ENCODE measurements around the gene RHOT2. TPM values are rescaled to one million over a fixed set of nuclear protein-coding genes. Genes with fewer than 3 reads are reported as not detected.

Gene RHOT2
- total and polyA plus RNA-seq, 9 of the 15 experiments (the other 6 are each of a cell fraction or from before 2014, with no cell fraction given), result 5.0 to 373 (median 112) TPM

GRCh38 chr16:709566-710499, 41.9 kb downstream of the RHOT2 start (continued):
- TF ChIP-seq KDM1A (IDR thresholded peaks at IDR 0.05) (peak; percentile 83 to 94), MCM5 (IDR thresholded peaks at IDR 0.05; ENCODE audit: low read depth) (no peak), FOXJ2 (tag; IDR thresholded peaks at IDR 0.05) (peak; percentile 53; the same call in 1 of the 2 replicates), SP2 (IDR thresholded peaks at IDR 0.05; ENCODE audit: extremely low read depth, low read depth, low read length, poor library complexity, severe bottlenecking) (no peak), ZBTB7A (IDR thresholded peaks at IDR 0.05; ENCODE audit: borderline replicate concordance, control insufficient read depth, low read depth, low read length) (peak; percentile 32; the same call in 1 of the 2 replicates), ARHGAP35 (IDR thresholded peaks at IDR 0.05; ENCODE audit: partially characterized antibody) (no peak), MAFG (tag; conservative IDR thresholded peaks at IDR 0.05) (peak; percentile 33; the same call in 1 of the 2 replicates), ZNF277 (CRISPR knock-in tag; IDR thresholded peaks at IDR 0.05; ENCODE audit: borderline replicate concordance) (no peak), CREB3L1 (IDR thresholded peaks at IDR 0.05; ENCODE audit: borderline replicate concordance, low read depth) (no peak), MBD2 (IDR thresholded peaks at IDR 0.05; ENCODE audit: borderline replicate concordance, low read depth) (peak; percentile 93), RAD51 (IDR thresholded peaks at IDR 0.05; ENCODE audit: borderline replicate concordance, low read depth) (no peak), MCM2 (IDR thresholded peaks at IDR 0.05; ENCODE audit: low read depth) (no peak), CBX2 (IDR thresholded peaks at IDR 0.05; ENCODE audit: insufficient read depth, low read length, poor library complexity, severe bottlenecking) (no peak), ATF4 (CRISPR knock-in tag; IDR thresholded peaks at IDR 0.05) (no peak), MECOM (CRISPR knock-in tag; IDR thresholded peaks at IDR 0.05) (no peak), ZNF24 (IDR thresholded peaks at IDR 0.05) (no peak), HDAC2 (IDR thresholded peaks at IDR 0.05) (peak; percentile 52; the same call in 1 of the 2 replicates), ZBTB34 (CRISPR knock-in tag; IDR thresholded peaks at IDR 0.05) (no peak), ZNF280A (IDR thresholded peaks at IDR 0.05; ENCODE audit: low read depth, partially characterized antibody) (no peak), NELFE (IDR thresholded peaks at IDR 0.05; ENCODE audit: insufficient read depth, insufficient read length) (no peak)

Measured in K562 (cell line).